GM21825 (cell line): ENCODE measurements around the gene BCL6.

Experiments
- ATAC-seq: cut with Tn5 transposase; IDR thresholded peaks from one replicate; pipeline ENCODE4 v1.9.1; 2021; ENCODE audit warnings: mild to moderate bottlenecking, moderate library complexity; ENCODE audit not compliant: unreplicated experiment

Gene BCL6

GRCh38 chr3:187719628-187720336, 25.5 kb downstream of the BCL6 start:
- ATAC-seq, result no peak

GRCh38 chr3:187718802-187719201, 26.5 kb downstream of the BCL6 start:
- ATAC-seq, result no peak

GRCh38 chr3:187717572-187717971, 27.7 kb downstream of the BCL6 start:
- no peak for ATAC-seq

GRCh38 chr3:187714404-187714979, 30.8 kb downstream of the BCL6 start:
- no peak for ATAC-seq

GRCh38 chr3:187713504-187713903, 31.8 kb downstream of the BCL6 start:
- no peak for ATAC-seq

- no peak for ATAC-seq
These were observed 36.1 kb downstream of the BCL6 start for GRCh38 chr3:187709155-187709554.

- no peak for ATAC-seq
These were observed 36.6 kb downstream of the BCL6 start for GRCh38 chr3:187708696-187709095.

- no peak for ATAC-seq
These were observed 38.3 kb downstream of the BCL6 start for GRCh38 chr3:187706971-187707370.

GRCh38 chr3:187705164-187705563, 40.1 kb downstream of the BCL6 start:
- ATAC-seq, result no peak

GRCh38 chr3:187702507-187703033, 42.7 kb downstream of the BCL6 start, which contains the start of gene RTP2:
RTP2 (minus strand) TSS chr3:187702557; CDS start chr3:187702128, 429 bp downstream.
- ATAC-seq, result no peak

- ATAC-seq, result no peak
These were observed 45.0 kb downstream of the BCL6 start for GRCh38 chr3:187700249-187700648.

- ATAC-seq, result no peak
These were observed 46.5 kb downstream of the BCL6 start for GRCh38 chr3:187698499-187699399.

GRCh38 chr3:187696021-187696420, 49.2 kb downstream of the BCL6 start:
- ATAC-seq, result no peak

- no peak for ATAC-seq
These were observed 49.8 kb downstream of the BCL6 start for GRCh38 chr3:187695449-187695848.

GRCh38 chr3:187694801-187695200, 50.5 kb downstream of the BCL6 start:
- no peak for ATAC-seq

- ATAC-seq, result no peak
These were observed 51.8 kb downstream of the BCL6 start for GRCh38 chr3:187693431-187693830.

GRCh38 chr3:187689984-187690383, 55.3 kb downstream of the BCL6 start:
- no peak for ATAC-seq

GRCh38 chr3:187686621-187687273, 58.5 kb downstream of the BCL6 start:
- ATAC-seq, result no peak

GRCh38 chr3:187685948-187686347, 59.3 kb downstream of the BCL6 start:
- no peak for ATAC-seq

GRCh38 chr3:187684880-187685279, 60.4 kb downstream of the BCL6 start:
- no peak for ATAC-seq

- no peak for ATAC-seq
These were observed 60.8 kb downstream of the BCL6 start for GRCh38 chr3:187684444-187684843.
